ENCODE measurements around the gene SPATA7. TPM values are rescaled to one million over a fixed set of nuclear protein-coding genes. Genes with fewer than 3 reads are reported as not detected.

SPATA7 gene
- total and polyA plus RNA-seq, 2 of the 4 experiments (the other 2 are of a cell fraction): 6.6 to 10.0 TPM

GRCh38 chr14:88420187-88420586 is 34.7 kb downstream of the SPATA7 start:
- in situ Hi-C loops (cut with MboI; ENCODE audit: low sequenced_read_pairs): no loop called here
- Histone ChIP-seq H3K18ac (ENCODE audit: low read depth, low read length) (no peak overlapping the region), H4K20me1 (ENCODE audit: insufficient read depth, low read length) (no peaks in the 10 kb centered on the region), H2AK5ac (ENCODE audit: low read depth, low read length) (no peak overlapping the region), H4K5ac (ENCODE audit: low read depth, low read length) (no peak overlapping the region), H3K27me3 (ENCODE audit: control insufficient read depth, insufficient read depth, low read length) (no peaks in the 10 kb centered on the region), H3K4me3 (ENCODE audit: insufficient read depth, low read depth, low read length) (no peak overlapping the region), H2BK20ac (ENCODE audit: low read depth, low read length) (no peak overlapping the region), H2AK9ac (replicated peaks; ENCODE audit: low read depth, low read length, poor library complexity) (no peak overlapping the region), H3K27ac (ENCODE audit: insufficient read depth, low read length) (no peak overlapping the region), H3K9me3 (ENCODE audit: control insufficient read depth, insufficient read depth, low read length) (peaks cover 13% of the 10 kb centered on the region), H4K91ac (ENCODE audit: insufficient read depth, low read depth, low read length) (no peak overlapping the region), H3K9me1 (ENCODE audit: insufficient read depth, low read length) (no peaks in the 10 kb centered on the region), H4K8ac (ENCODE audit: low read depth in 2 of 2, low read length in 2 of 2) (no peak overlapping the region), H3K9ac (ENCODE audit: low read depth, low read length) (no peak overlapping the region), H2BK15ac (ENCODE audit: low read depth, low read length) (no peak overlapping the region), H3K4ac (ENCODE audit: low read depth, low read length) (no peak overlapping the region), H3K4me2 (ENCODE audit: low read depth, low read length) (no peak overlapping the region), H3K14ac (replicated peaks; ENCODE audit: low read depth, low read length) (no peak overlapping the region), H3K79me1 (ENCODE audit: low read depth in 1 of 2, low read length in 2 of 2) (peaks cover 0 to 9% of the 10 kb centered on the region in 2 experiments; a peak in 3 of 4 replicates), H2AFZ (replicated peaks; ENCODE audit: low read length, poor library complexity) (no peak overlapping the region), H3K36me3 (ENCODE audit: control insufficient read depth, insufficient read depth, low read length) (peaks cover 18% of the 10 kb centered on the region), H3K23ac (ENCODE audit: low read depth, low read length) (no peak overlapping the region), H3K4me1 (ENCODE audit: control insufficient read depth, insufficient read depth, low read length) (no peaks in the 10 kb centered on the region), H2BK5ac (ENCODE audit: low read depth, low read length, poor library complexity, severe bottlenecking) (no peak overlapping the region), H3K56ac (ENCODE audit: extremely low read depth, insufficient read depth, low read length) (no peak overlapping the region), H2BK120ac (ENCODE audit: low read depth, low read length) (no peak overlapping the region)
- CTCF ChIA-PET: no interaction called here
- ATAC-seq (ENCODE audit: low read depth) (no peak), DNase-seq (no peak)
- TF ChIP-seq SMC3 (IDR thresholded peaks at IDR 0.05; ENCODE audit: low read depth, low read length): no peak
- no peak for TF ChIP-seq MAZ (IDR thresholded peaks at IDR 0.05; ENCODE audit: borderline replicate concordance, low read depth, low read length)
- TF ChIP-seq RAD21 (IDR thresholded peaks at IDR 0.05; ENCODE audit: low read length): no peak
- TF ChIP-seq RFX5 (IDR thresholded peaks at IDR 0.05; ENCODE audit: low read depth, low read length): no peak
- no peak for TF ChIP-seq MAFK (IDR thresholded peaks at IDR 0.05; ENCODE audit: low read depth, low read length)
- TF ChIP-seq ELK1 (IDR thresholded peaks at IDR 0.05; ENCODE audit: borderline replicate concordance, low read depth, low read length): no peak
- TF ChIP-seq RCOR1 (IDR thresholded peaks at IDR 0.05; ENCODE audit: insufficient replicate concordance, low read length): no peak
- no peak for TF ChIP-seq USF2 (IDR thresholded peaks at IDR 0.05; ENCODE audit: low read depth, low read length)
- no peak for TF ChIP-seq FOS (IDR thresholded peaks at IDR 0.05; ENCODE audit: low read depth, low read length)
- no peak for TF ChIP-seq POLR2A (IDR thresholded peaks at IDR 0.05; ENCODE audit: low read depth, low read length)
- no peak for TF ChIP-seq CEBPB (IDR thresholded peaks at IDR 0.05; ENCODE audit: low read depth, low read length)
- POLR2A ChIA-PET (ENCODE audit: unreplicated experiment): no interaction called here
- intact Hi-C loops (cut with micrococcal nuclease): loop anchor here (2.0 kb wide), 1 partner anchor 25 kb away; no protein-coding TSS in a partner anchor
- WGBS, 2 experiments (ENCODE audit: extremely low coverage in 2 of 2, insufficient read length in 1 of 2): no CpG with 5 or more reads among the region's 3 CpGs
- no TSS peak for BruUV-seq (replicated peaks)
- dilution Hi-C loops (cut with HindIII; ENCODE audit: low sequenced_read_pairs, unreplicated experiment): no loop called here
